AG08396 (cell line): ENCODE results near the gene IL1RAPL2.
"Not testable (repeated sequence)": the region's sequence is repeated elsewhere in the genome, so short reads cannot be mapped to it uniquely, and the experiment has no call there.

Experiments
- DNase-seq: peaks from one replicate; pipeline ENCODE4 v3.0.0; 2012; ENCODE audit warnings: low spot score, mixed read lengths

IL1RAPL2 gene

DNA sequence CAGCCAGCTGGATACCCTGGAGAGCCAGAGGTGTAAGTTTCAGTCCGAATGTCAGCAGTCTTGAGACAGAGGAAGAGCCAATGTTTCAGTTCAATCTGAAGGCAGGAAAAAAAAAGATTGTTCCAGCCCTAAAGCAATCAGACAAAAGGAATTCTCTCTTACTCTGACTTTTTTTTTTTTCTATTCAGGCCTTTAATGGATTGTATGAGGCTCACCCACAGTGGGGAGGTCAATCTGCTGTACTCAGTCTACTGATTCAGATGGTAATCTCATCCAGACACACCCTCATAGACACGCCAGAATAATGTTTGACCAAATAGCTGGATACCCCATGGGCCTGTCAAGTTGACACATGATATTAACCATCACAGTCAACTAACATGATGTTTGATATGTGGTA lies 602.6 kb downstream of the IL1RAPL2 start:
- no peak for DNase-seq

- no peak for DNase-seq
Observed at GRCh38 chrX:105173071-105173470, 607.1 kb downstream of the IL1RAPL2 start.

DNA sequence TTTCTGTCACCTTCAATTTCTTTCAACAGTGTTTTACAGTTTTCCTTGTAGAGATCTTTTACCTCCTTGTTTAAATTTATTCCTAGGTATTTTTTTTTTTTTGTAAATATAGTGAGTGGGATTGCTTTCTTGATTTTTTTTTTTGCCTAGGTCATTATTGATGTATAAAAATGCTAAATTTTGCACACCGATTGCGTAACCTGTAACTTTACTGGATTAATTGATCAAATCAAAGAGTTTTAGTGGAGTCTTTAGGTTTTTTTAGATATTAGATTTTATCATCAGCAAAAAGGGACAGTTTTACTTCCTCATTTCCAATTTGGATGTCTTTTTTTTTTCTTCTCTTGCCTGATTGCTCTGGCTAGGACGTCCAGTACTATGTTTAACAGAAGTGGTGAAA lies 613.6 kb downstream of the IL1RAPL2 start:
- no peak for DNase-seq

DNA sequence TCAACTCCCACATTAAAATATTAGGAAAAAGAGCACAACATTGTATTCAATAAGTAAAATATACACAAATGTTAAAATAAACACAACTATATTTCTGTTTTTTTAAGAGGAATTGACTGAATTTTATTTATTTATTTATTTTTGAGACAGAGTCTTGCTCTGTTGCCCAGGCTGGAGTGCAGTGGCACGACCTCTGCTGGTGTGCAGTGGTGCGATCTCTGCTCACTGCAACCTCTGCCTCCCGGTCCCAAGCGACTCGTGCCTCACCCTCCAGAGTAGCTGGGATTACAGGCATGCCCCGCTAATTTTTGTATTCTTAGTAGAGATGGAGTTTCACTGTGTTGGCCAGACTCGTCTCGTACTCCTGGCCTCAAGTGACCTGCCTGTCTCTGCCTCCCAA lies 623.1 kb downstream of the IL1RAPL2 start:
- no peak for DNase-seq

DNA sequence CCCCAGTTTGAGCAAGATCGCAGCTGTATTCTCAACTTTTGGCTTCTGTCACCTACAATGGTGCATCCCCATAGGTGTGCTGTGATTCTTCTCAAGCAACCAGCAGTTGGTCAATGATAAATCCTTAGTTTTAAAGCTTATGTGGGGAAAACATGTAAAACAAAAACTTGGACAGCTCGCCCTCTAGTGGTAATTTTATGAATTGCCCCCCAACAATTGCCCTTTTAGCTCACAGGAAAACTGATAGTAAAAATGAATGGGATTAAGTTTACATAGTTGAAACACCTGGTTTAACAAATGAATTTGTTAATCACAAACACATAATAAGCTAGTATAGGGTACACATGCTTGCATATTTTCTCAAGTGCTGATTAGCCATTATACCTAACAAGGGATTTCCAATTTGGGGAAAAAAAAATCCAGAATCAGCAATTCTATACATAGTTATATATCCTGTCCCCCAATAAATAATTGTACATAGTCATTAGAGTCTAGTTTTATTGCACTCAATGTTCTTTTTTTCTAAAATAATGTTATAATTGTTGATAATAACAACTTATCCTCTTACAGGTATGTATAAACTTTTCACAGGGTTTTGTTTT lies 624.4 kb downstream of the IL1RAPL2 start:
- DNase-seq = peak; percentile 8

DNA sequence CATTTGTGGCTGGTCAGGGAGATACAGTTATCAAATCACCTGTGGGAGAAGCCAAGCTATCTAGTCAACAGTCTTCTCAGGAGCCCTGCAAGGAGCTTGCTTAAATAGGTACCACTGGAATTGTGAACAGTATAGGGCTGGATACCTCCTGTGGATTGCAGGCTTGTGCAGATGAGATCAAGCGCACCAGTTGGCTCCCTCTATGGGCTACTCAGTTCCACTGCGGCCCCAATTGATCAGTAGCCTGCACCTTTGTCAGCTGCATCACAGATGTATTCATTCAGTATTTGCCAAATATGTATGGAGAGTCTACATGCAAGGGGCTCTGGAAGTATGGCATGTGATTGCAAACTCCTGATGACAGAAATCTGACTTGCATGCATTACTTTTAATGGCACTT lies 625.9 kb downstream of the IL1RAPL2 start:
- peak; percentile 19 for DNase-seq

DNA sequence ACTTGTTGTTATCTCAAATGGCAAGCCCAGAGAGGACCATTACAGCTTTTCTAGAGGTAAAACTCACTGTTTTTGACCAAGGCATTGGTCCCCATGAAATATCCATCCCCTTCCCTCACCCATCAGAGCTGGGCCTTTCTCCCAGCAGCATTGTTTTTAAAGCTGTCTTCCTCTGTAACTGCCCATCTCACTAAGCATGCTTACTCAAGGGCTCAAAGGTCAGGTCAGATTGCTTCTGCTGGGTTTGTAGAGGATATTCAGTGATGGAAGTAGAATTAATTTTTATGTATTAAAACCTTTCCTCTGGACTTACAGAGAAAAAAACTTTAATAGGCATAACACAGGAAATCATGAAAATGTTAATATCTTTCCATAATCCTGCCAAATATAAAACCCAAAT lies 643.4 kb downstream of the IL1RAPL2 start:
- DNase-seq = no peak

- no peak for DNase-seq
Observed at GRCh38 chrX:105210258-105210657, 644.3 kb downstream of the IL1RAPL2 start.

DNA sequence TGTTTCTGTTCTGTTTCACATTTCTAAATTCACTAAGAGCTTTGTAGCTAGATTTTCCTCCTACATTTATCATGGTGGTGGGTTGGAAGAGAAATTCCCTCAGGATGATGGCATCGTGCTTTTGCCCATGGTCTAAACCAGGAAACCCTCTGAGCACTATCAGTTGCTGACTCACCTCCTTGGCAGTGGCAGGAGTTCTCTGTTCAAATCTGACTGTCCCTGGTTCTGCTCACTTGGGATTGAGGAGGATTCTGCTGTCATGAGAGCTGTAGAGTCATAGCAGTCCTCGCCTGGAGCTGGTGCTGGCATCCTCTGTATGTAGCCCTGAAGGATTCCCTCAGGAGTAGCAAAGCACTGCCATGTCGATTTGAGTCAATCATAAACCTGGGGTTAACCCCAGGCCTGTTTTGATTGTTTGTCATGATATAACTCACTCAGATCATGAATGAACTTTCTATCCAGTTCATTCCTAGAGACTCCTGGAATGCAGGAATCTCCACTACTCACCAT lies 645.1 kb downstream of the IL1RAPL2 start:
- DNase-seq = no peak

DNA sequence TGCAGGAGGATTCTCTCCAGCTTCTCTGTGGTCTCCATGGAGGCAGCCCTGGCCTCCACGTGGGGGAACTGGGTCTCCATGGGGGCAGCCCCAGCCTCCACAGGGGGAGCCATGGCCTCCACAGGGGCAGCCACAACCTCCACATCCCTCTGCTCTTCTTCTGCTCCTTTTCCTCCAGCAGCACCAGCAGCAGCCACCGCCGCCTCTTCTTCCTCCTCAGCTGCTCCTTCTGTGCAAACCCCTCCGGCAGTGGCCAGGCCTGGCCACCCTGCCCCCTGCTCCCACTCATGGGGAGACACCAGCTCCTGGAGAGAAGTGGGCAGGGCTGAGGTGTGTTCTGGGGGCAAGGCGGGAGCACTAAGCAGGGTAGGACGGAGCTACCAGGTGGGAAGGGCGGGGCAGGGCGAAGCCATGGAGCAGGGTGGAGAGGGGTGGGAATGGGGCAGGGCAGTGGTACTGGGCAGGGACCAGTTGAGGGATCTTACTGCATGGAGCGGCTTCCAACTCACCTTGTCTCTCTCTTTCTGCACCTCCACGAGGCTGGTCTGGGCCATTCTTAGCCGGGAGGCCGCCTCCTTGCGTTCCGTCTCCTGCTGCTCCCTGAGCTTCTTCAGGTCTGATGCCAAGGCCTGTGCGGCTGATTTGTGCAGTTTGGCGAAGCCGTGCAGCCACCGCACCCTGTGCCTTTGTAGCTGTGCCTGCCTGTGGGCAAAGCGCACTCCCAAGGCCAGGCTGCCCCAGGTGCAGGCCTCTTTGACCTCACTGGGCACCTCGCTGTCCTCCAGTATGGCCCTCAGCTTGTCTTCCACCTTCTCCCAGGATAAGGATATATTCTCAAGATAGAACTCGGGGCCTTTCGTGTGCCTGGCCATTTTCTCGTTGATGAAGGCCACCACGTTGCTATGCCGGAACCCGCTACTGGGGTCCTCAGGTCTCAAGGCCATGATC lies 653.7 kb downstream of the IL1RAPL2 start:
- no peak for DNase-seq

DNA sequence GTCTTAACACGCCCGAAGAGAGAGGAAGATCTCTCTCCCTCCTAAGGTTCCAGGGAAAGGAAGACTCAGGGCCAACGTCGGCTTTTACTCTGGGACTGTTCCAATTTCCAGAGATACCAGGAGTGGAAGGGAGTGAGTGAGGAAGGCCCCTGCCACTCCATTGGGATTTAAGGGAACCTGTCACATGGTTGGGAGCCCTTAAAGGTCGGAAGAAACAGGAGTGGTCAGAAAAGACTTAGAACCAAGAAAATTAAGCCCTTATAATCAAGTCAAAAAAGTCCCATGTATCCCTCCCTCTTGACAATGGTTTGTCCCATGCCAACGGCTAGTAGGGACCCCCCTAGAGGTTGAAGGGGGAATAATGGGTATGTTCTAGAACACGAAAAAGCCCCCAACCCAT lies 654.6 kb downstream of the IL1RAPL2 start, which contains the start of gene TEX13A:
Gene TEX13A, minus strand, starts transcription at position 59 of the 400 bp plus-strand sequence. CDS start 297 bp downstream, outside the sequence.
- DNase-seq = no peak

DNA sequence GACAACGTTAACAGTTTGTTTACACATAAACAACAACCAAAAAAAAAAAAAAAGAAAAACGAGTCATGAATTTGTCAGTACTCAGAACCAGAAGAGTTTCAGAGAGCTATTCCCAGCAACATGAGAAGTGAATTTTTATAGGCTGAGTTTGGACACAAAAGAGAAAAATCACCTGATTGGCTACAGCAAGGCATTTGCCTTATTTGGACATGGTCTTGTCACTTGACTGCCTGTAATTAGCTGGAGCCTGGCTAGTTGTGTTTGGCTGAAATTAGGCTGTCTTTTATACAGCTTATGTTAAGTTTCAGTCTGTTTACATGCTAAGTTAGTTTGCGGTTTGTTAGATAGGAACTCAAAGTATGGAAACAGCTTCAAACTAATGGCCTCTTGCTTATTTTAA lies 655.4 kb downstream of the IL1RAPL2 start:
- no peak for DNase-seq

DNA sequence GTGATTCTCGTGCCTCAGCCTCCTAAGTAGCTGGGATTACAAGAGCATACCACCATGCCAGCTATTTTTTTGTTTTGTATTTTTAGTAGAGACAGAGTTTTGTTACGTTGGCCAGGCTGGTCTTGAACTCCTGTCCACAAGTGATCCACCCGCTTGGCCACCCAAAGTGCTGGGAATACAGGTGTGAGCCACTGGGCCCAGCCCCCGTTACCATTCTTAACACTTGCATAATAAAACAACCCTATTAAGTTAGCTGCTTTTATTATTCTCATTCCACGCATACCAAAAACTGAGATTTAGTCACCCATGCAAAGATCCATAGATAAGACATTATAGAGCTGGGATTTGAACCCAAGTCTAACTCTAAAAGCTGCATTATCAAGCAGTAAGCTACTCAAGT lies 660.5 kb downstream of the IL1RAPL2 start:
- no peak for DNase-seq

GRCh38 chrX:105228602-105229001 lies 662.6 kb downstream of the IL1RAPL2 start:
- DNase-seq = no peak

GRCh38 chrX:105229146-105229545 lies 663.1 kb downstream of the IL1RAPL2 start:
- no peak for DNase-seq

DNA sequence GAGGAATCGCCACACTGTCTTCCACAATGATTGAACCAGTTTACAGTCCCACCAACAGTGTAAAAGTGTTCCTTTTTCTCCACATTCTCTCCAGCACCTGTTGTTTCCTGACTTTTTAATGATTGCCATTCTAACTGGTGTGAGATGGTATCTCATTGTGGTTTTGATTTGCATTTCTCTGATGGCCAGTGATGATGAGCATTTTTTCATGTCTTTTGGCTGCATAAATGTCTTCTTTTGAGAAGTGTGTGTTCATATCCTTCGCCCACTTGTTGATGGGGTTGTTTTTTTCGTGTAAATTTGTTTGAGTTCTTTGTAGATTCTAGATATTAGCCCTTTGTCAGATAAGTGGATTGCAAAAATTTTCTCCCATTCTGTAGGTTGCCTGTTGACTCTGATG lies 671.4 kb downstream of the IL1RAPL2 start:
- DNase-seq = not testable (repeated sequence)

DNA sequence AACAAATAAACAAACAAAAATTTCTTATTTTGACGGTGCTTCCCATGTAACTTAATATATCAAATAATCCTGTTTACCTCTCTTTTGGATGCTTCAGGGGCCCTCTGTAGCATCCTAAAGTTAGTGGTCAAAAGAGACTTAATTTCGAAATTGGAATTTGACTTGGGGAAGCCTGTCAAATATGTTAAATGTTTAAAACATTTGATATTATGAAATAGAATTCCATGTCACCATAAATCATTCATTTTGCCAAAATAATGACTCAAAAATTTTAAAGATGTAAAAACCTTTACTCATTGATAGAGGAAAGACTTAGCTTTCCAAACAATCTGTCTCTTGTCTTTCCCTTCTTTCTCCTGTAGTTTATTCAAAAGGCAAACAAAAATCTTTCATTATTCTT lies 675.1 kb downstream of the IL1RAPL2 start:
- no peak for DNase-seq

DNA sequence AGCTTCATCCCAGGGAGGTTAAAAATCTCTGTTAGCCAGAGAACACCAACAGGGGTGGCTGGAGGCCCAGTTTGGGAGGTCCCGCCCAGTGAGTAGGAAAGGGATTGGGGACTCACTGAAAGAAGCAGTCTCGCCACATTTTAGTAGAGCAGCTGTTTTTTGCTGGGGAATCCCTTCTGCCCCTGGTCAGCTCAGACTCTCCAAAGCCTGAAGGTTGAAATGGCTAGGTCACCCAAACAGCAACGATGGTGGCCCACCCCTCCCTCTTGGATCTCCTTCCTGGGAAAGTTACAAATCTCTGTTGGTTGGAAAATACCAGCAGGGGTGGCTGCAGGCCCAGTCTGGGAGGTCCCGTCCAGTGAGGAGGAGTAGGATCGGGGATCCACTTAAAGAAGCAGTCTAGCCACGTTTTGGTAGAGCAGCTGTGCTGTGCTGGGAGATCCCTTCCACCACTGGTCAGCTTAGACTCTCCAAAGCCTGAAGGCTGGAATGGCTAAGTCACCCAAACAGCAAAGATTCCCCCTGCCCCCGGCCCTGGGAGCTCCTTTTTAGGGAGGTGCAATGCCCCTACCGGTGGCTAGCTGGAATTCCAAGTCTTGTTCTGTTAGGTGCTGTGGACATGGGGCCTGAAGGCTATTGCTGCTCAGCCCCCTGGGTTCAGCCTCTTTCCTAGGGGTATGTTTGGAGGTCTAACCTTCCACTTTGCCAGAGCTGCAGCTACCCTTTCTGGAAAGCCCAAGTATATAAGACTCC lies 694.5 kb downstream of the IL1RAPL2 start:
- no peak for DNase-seq

DNA sequence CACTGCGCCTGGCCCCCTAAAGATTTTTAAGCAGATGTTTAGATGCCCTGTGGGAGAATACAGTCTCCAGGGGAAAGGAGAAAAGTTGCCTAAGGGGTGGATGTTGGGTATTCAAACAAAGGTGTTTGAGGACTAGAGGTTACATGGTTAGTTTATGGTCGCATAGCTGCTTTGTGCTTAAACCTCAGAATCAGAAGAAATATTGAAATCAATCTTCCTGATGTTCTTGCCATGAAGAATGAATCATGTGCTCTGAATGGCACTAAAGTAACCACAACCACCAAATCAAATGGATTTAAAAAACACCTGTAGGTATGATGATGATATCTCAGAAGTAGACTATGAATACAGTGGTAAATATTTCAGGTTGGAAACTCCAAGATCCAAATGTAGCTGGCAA lies 697.2 kb downstream of the IL1RAPL2 start:
- no peak for DNase-seq

GRCh38 chrX:105263801-105264200 lies 697.8 kb downstream of the IL1RAPL2 start:
- DNase-seq = no peak

DNA sequence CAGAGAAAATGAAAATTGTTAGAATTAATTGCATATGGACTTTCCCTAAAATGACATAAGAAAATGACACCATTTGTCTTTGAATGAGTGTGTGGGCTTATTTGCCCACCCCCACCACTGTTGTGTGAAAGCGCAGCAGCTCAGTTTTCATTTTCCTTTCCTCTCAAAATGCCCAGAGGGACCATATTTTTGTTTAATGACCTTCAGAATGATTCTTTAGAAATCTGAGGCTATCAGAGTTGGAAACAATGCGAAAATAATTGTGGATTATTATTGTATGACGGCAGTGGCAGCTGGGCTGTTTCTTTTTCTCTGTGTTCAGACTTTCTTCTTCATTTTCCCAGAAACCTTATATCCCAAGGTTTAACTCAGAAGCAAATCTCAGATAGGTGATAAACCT lies 699.1 kb downstream of the IL1RAPL2 start:
- DNase-seq = no peak

- no peak for DNase-seq
Observed at GRCh38 chrX:105266456-105266855, 700.5 kb downstream of the IL1RAPL2 start.
